AG09319 (cell line): ENCODE data around the gene SLIT3.

Source experiments
- DNase-seq: peaks from one replicate; pipeline ENCODE4 v3.0.0-alpha.2; 2010; ENCODE audit warnings: low read depth; ENCODE audit errors: extremely low read depth
- CTCF ChIP-seq: IDR thresholded peaks from 2 replicates; pipeline ENCODE4 v1.5.1; 2011; ENCODE audit warnings: low read depth, mild to moderate bottlenecking, inconsistent platforms, low read length, moderate library complexity

SLIT3 gene

GRCh38 chr5:169024421-169024820 is 276.5 kb downstream of the SLIT3 start:
- TF ChIP-seq CTCF: no peak
- no peak for DNase-seq

GRCh38 chr5:169022718-169023117 is 278.2 kb downstream of the SLIT3 start:
- no peak for DNase-seq
- no peak for TF ChIP-seq CTCF

- no peak for DNase-seq
- TF ChIP-seq CTCF: no peak
Measured at GRCh38 chr5:169020102-169020501, 280.8 kb downstream of the SLIT3 start.

- TF ChIP-seq CTCF: no peak
- no peak for DNase-seq
Measured at GRCh38 chr5:169018925-169019324, 282.0 kb downstream of the SLIT3 start.

- no peak for DNase-seq
- no peak for TF ChIP-seq CTCF
Measured at GRCh38 chr5:169015991-169016390, 284.9 kb downstream of the SLIT3 start.

- no peak for TF ChIP-seq CTCF
- DNase-seq: no peak
Measured at GRCh38 chr5:169013846-169014245, 287.1 kb downstream of the SLIT3 start.

- no peak for DNase-seq
- TF ChIP-seq CTCF: no peak
Measured at GRCh38 chr5:169013208-169013728, 287.7 kb downstream of the SLIT3 start.
